GM21786 (cell line): ENCODE results near the gene NAPSA.

Source experiments
- ATAC-seq: cut with Tn5 transposase; IDR thresholded peaks from one replicate; pipeline ENCODE4 v1.9.1; 2021; ENCODE audit not compliant: unreplicated experiment

Gene NAPSA

DNA sequence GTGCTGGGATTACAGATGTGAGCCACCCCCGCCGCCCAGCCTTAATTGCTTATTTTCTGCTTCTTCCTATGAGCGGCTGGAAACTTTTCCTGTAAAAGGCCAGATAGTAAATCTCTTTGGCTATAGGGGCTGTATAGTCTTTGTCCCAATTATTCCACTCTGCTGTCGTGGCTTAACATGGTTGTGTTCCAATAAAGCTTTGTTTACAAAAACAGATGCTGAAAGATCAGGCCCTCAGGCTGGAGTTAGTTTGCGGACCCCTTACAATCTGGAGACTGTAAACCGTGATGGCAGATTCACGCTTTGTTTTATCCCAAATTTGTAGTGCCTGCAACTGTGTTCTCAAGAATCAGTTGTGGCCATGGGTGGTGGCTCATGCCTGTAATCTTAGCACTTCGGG is 47.0 kb downstream of the NAPSA start:
- no peak for ATAC-seq

- no peak for ATAC-seq
Observed at GRCh38 chr19:50317115-50317514, 48.3 kb downstream of the NAPSA start.

DNA sequence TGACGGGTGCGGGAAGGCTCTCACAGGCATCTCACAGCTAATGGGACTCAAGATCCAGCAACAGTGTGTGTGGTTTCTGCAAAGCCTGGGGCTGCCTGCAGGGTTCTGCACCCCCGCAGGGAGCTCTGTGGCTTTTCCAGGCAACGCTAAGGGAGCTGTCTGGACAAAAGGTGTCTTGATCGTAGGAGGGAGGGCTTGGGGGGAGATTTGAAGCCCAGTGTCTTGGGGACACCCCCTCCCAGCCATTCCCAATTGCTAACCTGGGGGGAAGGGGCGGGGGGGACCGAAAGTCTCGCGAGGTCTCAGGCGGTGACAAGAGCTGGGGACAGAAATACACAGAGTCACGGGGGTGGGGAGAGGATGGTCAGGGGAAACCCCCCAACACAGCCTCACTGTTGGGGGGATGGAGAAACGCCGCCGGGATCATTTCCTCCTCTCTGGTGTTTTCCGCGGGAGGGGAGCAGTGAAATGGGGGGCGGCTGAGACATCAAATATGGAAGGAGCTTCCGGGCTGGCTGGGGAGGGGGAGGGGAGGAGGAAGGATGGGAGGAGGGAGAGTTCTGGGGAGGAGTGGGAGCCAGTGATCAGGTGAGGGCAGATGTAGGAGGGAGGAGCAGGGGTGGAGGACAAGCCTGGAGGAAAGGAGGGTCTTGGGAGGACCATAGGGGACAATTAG is 49.5 kb downstream of the NAPSA start:
- ATAC-seq = no peak

- ATAC-seq = no peak
Observed at GRCh38 chr19:50314724-50315708, 50.4 kb downstream of the NAPSA start.

DNA sequence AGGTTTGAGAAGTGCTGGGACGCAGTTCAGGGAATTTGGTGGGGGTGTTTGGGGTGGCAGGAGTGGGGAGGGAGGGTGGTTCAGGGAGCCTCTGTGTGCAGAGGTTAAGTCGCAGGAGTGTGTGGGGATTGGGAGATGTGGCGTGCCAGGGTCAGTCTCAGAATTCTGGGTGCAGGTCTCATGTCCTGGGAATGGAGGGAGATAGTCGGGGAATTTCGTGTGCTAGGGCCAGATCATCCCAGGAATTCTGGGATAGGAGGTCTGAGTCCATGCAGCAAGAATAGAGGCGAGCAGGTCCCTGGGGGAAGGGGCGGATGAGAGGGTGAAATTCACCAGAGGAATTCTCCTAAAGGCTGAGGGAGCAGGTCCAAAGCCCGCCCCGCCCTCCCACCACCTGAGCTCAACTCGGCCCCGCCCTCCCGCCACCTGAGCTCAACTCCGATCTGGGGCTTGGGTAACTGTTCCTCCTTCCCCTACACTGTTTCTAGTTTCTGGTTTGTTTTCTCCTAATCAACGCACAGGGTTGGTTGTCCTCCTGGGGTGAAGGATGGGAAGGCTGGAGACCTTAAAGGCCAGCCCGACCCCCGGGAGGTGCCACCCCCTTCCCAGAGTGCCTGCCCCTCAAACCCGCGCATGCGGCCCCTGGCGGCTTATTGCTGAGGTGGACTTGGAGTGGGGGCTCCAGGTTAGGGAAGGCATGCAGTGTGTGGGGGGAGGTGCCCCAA is 51.5 kb downstream of the NAPSA start:
- ATAC-seq = no peak

- no peak for ATAC-seq
Observed at GRCh38 chr19:50312967-50313811, 52.2 kb downstream of the NAPSA start.

GRCh38 chr19:50311723-50312635 is 53.5 kb downstream of the NAPSA start:
- no peak for ATAC-seq

GRCh38 chr19:50310759-50311465 is 54.5 kb downstream of the NAPSA start:
- ATAC-seq = no peak

DNA sequence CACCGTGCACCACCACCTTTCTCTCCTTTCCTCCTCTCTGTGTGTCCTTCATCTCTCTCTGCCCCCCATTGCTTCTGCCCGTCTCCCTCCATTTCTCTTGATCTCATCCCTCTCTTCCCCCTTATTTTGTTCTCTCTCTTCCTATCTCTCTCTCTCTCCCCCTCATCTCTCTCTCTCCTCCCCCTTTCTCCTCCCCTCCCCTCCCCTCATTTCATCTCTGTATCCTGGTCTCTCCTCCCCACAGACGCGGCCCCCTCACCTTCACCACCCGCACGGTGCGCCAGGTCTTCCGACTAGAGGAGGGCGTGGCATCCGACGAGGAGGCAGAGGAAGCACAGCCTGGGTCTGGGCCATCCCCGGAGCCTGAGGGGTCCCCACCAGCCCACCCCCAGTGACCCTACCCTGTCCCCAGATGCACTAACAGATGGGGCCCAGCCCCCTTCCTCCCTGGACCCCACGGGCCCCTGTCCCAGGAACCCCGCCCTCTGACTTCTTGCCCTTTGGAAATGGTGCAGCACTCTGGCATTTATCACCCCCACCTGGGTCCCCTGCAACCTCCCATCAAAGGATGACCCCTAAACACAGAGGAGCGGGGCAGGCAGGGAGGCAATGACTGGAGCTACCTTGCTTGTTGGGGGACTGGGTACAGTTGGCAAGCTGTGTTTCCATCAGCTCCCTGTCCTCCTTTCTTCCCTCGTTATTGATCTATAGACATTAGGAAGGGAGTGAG is 55.9 kb downstream of the NAPSA start:
- no peak for ATAC-seq

DNA sequence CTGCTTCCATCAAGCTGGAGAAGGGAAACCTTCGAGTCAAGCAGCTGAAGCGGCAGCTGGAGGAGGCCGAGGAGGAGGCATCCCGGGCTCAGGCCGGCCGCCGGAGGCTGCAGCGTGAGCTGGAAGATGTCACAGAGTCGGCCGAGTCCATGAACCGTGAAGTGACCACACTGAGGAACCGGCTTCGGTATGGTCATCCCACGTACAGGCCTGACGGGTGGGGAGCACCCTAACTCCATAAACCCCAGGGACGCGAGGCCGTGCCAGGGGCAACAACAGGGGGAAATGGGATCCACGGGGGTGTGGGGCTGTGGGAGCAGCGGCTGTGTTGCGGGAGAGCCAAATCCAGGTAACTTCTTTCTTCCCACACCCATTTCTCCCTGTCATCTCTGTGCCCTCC is 56.4 kb downstream of the NAPSA start:
- ATAC-seq = no peak
